WTC11 (cell line): ENCODE data around the gene KIF4B. TPM values are rescaled to one million over a fixed set of nuclear protein-coding genes. Genes with fewer than 3 reads are reported as not detected.
"Not testable (repeated sequence)": the region's sequence is repeated elsewhere in the genome, so short reads cannot be mapped to it uniquely, and the experiment has no call there.

ENCODE experiments used
- ATAC-seq: fragments of 200-7000 bp; cut with Tn5 transposase; 2 replicates; pipeline ENCODE4 v1.10.0; 2021; ENCODE audit warnings: mild to moderate bottlenecking, moderate library complexity
- CTCF ChIA-PET: fragments of 300-600 bp; sonication (Branson Sonifier 250); formaldehyde crosslinking; loops from one replicate; lab custom pipeline; 2021; ENCODE audit warnings: antibody characterized with exemption; lab: Charles Lee
- POLR2A ChIA-PET: fragments of 350-600 bp; sonication (Branson Sonifier 250); formaldehyde crosslinking; loops from one replicate; lab custom pipeline; 2021; ENCODE audit warnings: antibody characterized with exemption; lab: Charles Lee
- DNase-seq: peaks from one replicate; pipeline ENCODE4 v3.0.0; 2021; ENCODE audit warnings: low spot score
- H3K27ac Mint-ChIP-seq: 2 replicates; pipeline ENCODE4 v1.8.0; 2021; ENCODE audit warnings: mixed read lengths
- H3K27me3 Mint-ChIP-seq: 2 replicates; pipeline ENCODE4 v1.8.0; 2021; ENCODE audit warnings: low read depth, mild to moderate bottlenecking, moderate library complexity, mixed read lengths
- H3K36me3 Mint-ChIP-seq: 2 replicates; pipeline ENCODE4 v1.8.0; 2021; ENCODE audit warnings: mixed read lengths
- H3K4me1 Mint-ChIP-seq: 2 replicates; pipeline ENCODE4 v1.8.0; 2022; ENCODE audit warnings: mixed read lengths
- H3K4me3 Mint-ChIP-seq: 2 replicates; pipeline ENCODE4 v1.8.0; 2021; ENCODE audit warnings: mild to moderate bottlenecking, moderate library complexity, mixed read lengths
- H3K9me3 Mint-ChIP-seq: 2 replicates; pipeline ENCODE4 v1.8.0; 2021; ENCODE audit warnings: mixed read lengths
- CREB1 ChIP-seq: sonication (generic); formaldehyde crosslinking; IDR thresholded peaks from 2 replicates; pipeline ENCODE4 v1.8.0; 2023; ENCODE audit warnings: mild to moderate bottlenecking, missing genetic modification reagents
- IRF2 ChIP-seq: sonication (generic); formaldehyde crosslinking; IDR thresholded peaks from 2 replicates; pipeline ENCODE4 v1.8.0; 2022; ENCODE audit warnings: low read depth, missing genetic modification reagents, borderline replicate concordance
- PRRX2 ChIP-seq: fragments of 250-450 bp; sonication (Bioruptor Pico); IDR thresholded peaks from 2 replicates; pipeline ENCODE4 v1.8.0; 2021; ENCODE audit warnings: mild to moderate bottlenecking
- SMAD3 ChIP-seq: sonication (generic); formaldehyde crosslinking; IDR thresholded peaks from 2 replicates; pipeline ENCODE4 v1.8.0; 2022; ENCODE audit warnings: missing genetic modification reagents, mild to moderate bottlenecking, borderline replicate concordance
- TEAD4 ChIP-seq: sonication (generic); formaldehyde crosslinking; IDR thresholded peaks from 2 replicates; pipeline ENCODE4 v1.8.0; 2022; ENCODE audit warnings: mild to moderate bottlenecking, missing genetic modification reagents
- TP53 ChIP-seq: sonication (generic); formaldehyde crosslinking; IDR thresholded peaks from 2 replicates; pipeline ENCODE4 v1.8.1; 2023; ENCODE audit warnings: mild to moderate bottlenecking, missing genetic modification reagents
- ZNF423 ChIP-seq: fragments of 250-450 bp; sonication (Bioruptor Pico); IDR thresholded peaks from 2 replicates; pipeline ENCODE4 v2.1.2; 2022; ENCODE audit warnings: mild to moderate bottlenecking, moderate library complexity
- total RNA-seq: library from RNA; stranded (reverse); gene quantifications from 3 replicates; pipeline ENCODE4 v1.2.3, GENCODE V29; 2021
- TF ChIP-seq, protein P1 (sequence below): sonication (generic); formaldehyde crosslinking; conservative IDR thresholded peaks from 2 replicates; pipeline ENCODE4 v1.8.1; 2022; ENCODE audit warnings: mild to moderate bottlenecking, missing genetic modification reagents
- TF ChIP-seq, protein P2 (sequence below): sonication (generic); formaldehyde crosslinking; IDR thresholded peaks from 2 replicates; pipeline ENCODE4 v1.8.1; 2022; ENCODE audit warnings: missing genetic modification reagents, borderline replicate concordance
- TF ChIP-seq, protein P3 (sequence below): fragments of 250-450 bp; sonication (Bioruptor Pico); conservative IDR thresholded peaks from 2 replicates; pipeline ENCODE4 v1.9.0; 2021; ENCODE audit warnings: mild to moderate bottlenecking
- TF ChIP-seq, protein P4 (sequence below): sonication (generic); formaldehyde crosslinking; IDR thresholded peaks from 2 replicates; pipeline ENCODE4 v1.8.1; 2023; ENCODE audit warnings: mild to moderate bottlenecking, missing genetic modification reagents
- TF ChIP-seq, protein P5 (sequence below): sonication (generic); formaldehyde crosslinking; IDR thresholded peaks from 2 replicates; pipeline ENCODE4 v1.8.1; 2023; ENCODE audit warnings: mild to moderate bottlenecking, missing genetic modification reagents
- TF ChIP-seq, protein P6 (sequence below): sonication (generic); formaldehyde crosslinking; IDR thresholded peaks from 2 replicates; pipeline ENCODE4 v1.8.1; 2023; ENCODE audit warnings: mild to moderate bottlenecking, moderate library complexity, missing genetic modification reagents
- TF ChIP-seq, protein P7 (sequence below): sonication (generic); formaldehyde crosslinking; IDR thresholded peaks from 2 replicates; pipeline ENCODE4 v1.8.1; 2022; ENCODE audit warnings: mild to moderate bottlenecking, moderate library complexity, missing genetic modification reagents
- TF ChIP-seq, protein P8 (sequence below): fragments of 250-450 bp; sonication (Bioruptor Pico); IDR thresholded peaks from 2 replicates; pipeline ENCODE4 v1.9.0; 2021; ENCODE audit warnings: mild to moderate bottlenecking

The KIF4B gene
- total RNA-seq, 1 experiment from 2014 or later = 0.09 TPM

DNA sequence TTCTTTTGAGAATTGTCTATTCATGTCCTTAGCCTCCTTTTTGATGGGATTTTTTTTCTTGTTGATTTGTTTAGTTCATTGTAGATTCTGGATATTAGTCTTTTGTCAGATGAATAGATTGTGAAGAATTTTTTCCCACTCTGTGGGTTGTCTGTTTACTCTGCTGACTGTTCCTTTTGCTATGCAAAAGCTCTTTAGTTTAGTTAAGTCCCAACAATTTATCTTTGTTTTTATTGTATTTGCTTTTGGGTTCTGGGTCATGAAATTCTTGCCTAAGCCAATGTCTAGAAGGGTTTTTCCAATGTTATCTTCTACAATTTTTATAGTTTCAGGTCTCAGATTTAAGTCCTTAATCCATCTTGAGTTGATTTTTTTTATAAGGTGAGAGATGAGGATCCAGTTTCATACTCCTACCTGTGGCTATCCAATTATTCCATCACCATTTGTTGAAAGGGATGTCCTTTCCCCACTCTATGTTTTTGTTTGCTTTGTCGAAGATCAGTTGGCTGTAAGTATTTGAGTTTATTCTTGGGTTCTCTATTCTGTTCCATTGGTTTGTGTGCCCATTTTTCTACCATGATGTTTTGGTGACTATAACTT, 20.7 kb downstream of the KIF4B start:
- H3K4me3 Mint-ChIP-seq, CTCF ChIA-PET, H3K36me3 Mint-ChIP-seq: not testable (repeated sequence)

DNA sequence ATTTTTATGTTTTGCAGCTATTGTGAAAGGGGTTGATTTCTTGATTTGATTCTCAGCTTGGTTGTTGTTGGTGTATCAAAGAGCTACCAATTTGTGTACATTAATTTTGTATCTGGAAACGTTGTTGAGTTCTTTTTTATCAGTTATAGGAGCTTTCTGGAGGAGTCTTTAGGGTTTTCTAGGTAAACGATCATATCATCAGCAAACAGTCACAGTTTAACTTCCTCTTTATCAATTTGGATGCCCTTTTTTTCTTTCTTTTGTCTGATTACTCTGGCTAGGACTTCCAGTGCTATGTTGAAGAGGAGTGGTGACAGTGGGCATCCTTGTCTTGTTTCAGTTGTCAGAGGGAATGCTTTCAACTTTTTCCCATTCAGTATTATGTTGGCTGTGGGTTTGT, 21.5 kb downstream of the KIF4B start:
- CTCF ChIA-PET, H3K9me3 Mint-ChIP-seq, ATAC-seq, H3K4me3 Mint-ChIP-seq, DNase-seq, POLR2A ChIA-PET, H3K27ac Mint-ChIP-seq, H3K36me3 Mint-ChIP-seq: not testable (repeated sequence)
- Mint-ChIP-seq H3K4me1 (peaks cover 13% of the 10 kb centered on the region), H3K27me3 (peaks cover 36% of the 10 kb centered on the region)

More for the DNA sequence above, 20.7 kb downstream of the KIF4B start:
- DNase-seq, POLR2A ChIA-PET, H3K27ac Mint-ChIP-seq, ATAC-seq, H3K9me3 Mint-ChIP-seq: not testable (repeated sequence)
- peaks cover 13% of the 10 kb centered on the region for H3K4me1 Mint-ChIP-seq
- peaks cover 36% of the 10 kb centered on the region for H3K27me3 Mint-ChIP-seq

DNA sequence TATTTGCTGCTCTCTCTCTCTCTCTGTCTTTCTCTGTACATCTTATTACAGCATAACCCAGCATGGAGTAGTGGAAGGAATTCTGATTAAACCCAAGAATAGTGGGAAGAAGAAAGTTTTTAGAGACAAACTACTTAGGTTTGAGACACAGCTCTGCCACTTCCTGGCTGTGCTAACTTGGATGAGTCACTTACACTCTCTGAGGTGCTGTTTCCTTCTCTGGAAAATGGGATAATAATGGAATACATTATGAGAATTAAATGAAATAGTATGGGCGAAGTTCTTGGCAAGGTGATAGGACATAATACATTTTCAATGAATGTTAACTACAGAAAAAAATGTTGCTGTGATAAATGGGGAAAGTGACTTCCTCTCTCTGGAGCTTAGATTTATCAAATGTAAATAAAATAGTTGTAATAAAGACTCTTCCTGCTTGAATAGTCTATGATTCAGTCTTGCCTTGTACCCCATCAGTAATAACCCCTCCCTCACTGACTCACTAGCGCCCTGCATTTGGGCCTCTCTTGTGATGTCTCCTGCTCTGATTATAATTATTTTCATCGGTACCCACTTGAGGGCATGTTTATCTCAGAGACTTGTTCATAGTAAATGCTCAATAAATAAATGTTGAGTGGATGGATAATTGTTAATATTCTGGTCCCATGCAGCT, 27.6 kb downstream of the KIF4B start:
- CTCF ChIA-PET = no interaction called here
- Mint-ChIP-seq H3K27me3 (peaks cover 15% of the 10 kb centered on the region), H3K4me1 (peaks cover 26% of the 10 kb centered on the region), H3K36me3 (no peaks in the 10 kb centered on the region), H3K9me3 (0 out of 2 replicates have a peak, but pooled peaks cover 6% of the 10 kb centered on the region), H3K27ac (no peak overlapping the region), H3K4me3 (no peak overlapping the region)
- ATAC-seq = no peak
- TF ChIP-seq SMAD3 (CRISPR knock-in tag) = no peak
- DNase-seq = no peak
- POLR2A ChIA-PET = no interaction called here

DNA sequence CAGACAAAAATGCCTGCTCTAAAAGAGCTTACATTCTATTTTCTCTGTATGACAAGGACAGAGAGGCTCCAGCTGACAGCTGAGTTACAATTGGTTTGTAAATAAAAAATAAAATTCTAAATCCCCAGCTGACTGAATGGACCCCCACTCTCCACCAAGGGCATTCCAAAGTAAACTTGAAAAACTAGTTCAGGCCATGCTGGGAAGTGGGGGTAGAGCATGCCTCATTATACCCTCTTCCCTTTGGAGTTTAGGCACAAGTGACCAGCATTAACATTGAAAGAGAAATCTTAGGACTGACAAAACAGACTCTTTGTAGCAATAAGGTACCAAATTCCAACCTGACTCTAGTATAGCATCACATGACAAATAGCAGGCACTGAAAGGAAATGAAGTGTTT, 31.0 kb downstream of the KIF4B start:
- H3K36me3 Mint-ChIP-seq = no peaks in the 10 kb centered on the region
- no peaks in the 10 kb centered on the region for H3K9me3 Mint-ChIP-seq
- no peak for DNase-seq
- no peak overlapping the region for H3K4me3 Mint-ChIP-seq
- no peaks in the 10 kb centered on the region for H3K27me3 Mint-ChIP-seq
- CTCF ChIA-PET = no interaction called here
- peaks cover 55% of the 10 kb centered on the region for H3K4me1 Mint-ChIP-seq
- H3K27ac Mint-ChIP-seq = no peak overlapping the region
- POLR2A ChIA-PET = no interaction called here
- ATAC-seq = no peak
- TF ChIP-seq, protein P1, sequence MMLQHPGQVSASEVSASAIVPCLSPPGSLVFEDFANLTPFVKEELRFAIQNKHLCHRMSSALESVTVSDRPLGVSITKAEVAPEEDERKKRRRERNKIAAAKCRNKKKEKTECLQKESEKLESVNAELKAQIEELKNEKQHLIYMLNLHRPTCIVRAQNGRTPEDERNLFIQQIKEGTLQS (CRISPR knock-in tag) = no peak
- TF ChIP-seq TEAD4 (no peak), IRF2 (CRISPR knock-in tag) (no peak), PRRX2 (CRISPR knock-in tag) (no peak), TP53 (CRISPR knock-in tag) (no peak), CREB1 (CRISPR knock-in tag) (no peak), ZNF423 (CRISPR knock-in tag) (no peak)
- TF ChIP-seq, protein P2, sequence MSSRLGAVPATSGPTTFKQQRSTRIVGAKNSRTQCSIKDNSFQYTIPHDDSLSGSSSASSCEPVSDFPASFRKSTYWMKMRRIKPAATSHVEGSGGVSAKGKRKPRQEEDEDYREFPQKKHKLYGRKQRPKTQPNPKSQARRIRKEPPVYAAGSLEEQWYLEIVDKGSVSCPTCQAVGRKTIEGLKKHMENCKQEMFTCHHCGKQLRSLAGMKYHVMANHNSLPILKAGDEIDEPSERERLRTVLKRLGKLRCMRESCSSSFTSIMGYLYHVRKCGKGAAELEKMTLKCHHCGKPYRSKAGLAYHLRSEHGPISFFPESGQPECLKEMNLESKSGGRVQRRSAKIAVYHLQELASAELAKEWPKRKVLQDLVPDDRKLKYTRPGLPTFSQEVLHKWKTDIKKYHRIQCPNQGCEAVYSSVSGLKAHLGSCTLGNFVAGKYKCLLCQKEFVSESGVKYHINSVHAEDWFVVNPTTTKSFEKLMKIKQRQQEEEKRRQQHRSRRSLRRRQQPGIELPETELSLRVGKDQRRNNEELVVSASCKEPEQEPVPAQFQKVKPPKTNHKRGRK = no peak
- TF ChIP-seq, protein P3, sequence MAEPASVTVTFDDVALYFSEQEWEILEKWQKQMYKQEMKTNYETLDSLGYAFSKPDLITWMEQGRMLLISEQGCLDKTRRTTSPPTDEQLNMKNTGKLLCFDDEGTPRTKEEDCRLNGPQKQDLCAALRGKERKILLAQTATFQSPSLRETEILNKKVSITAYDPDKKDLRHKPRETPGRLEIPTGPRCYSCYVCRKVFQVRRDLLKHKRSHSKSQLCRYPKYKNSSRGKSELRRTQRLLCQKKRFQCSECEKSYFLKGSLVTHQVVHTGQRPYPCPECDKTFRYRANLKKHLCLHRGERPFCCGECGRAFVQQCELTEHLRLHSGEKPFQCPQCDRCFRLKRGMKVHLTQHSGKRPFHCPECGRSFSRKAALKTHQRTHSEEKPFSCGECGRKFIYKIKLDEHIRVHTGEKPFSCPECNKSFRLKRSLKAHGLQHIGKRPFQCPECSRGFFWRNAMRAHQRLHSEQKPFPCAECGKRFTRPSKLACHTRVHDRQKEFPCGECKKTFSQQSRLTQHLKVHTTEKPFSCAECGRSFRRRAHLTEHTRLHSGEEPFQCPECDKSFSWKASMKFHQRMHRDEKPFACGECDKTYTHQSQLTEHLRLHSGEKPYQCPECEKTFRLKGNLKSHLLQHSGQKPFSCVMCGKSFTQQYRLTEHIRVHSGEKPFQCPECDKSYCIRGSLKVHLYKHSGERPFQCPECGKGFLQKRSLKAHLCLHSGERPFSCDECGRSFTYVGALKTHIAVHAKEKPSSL (CRISPR knock-in tag) = no peak
- TF ChIP-seq, protein P4, sequence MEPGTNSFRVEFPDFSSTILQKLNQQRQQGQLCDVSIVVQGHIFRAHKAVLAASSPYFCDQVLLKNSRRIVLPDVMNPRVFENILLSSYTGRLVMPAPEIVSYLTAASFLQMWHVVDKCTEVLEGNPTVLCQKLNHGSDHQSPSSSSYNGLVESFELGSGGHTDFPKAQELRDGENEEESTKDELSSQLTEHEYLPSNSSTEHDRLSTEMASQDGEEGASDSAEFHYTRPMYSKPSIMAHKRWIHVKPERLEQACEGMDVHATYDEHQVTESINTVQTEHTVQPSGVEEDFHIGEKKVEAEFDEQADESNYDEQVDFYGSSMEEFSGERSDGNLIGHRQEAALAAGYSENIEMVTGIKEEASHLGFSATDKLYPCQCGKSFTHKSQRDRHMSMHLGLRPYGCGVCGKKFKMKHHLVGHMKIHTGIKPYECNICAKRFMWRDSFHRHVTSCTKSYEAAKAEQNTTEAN (CRISPR knock-in tag) = no peak
- TF ChIP-seq, protein P5, sequence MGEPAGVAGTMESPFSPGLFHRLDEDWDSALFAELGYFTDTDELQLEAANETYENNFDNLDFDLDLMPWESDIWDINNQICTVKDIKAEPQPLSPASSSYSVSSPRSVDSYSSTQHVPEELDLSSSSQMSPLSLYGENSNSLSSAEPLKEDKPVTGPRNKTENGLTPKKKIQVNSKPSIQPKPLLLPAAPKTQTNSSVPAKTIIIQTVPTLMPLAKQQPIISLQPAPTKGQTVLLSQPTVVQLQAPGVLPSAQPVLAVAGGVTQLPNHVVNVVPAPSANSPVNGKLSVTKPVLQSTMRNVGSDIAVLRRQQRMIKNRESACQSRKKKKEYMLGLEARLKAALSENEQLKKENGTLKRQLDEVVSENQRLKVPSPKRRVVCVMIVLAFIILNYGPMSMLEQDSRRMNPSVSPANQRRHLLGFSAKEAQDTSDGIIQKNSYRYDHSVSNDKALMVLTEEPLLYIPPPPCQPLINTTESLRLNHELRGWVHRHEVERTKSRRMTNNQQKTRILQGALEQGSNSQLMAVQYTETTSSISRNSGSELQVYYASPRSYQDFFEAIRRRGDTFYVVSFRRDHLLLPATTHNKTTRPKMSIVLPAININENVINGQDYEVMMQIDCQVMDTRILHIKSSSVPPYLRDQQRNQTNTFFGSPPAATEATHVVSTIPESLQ = no peak
- TF ChIP-seq, protein P6, sequence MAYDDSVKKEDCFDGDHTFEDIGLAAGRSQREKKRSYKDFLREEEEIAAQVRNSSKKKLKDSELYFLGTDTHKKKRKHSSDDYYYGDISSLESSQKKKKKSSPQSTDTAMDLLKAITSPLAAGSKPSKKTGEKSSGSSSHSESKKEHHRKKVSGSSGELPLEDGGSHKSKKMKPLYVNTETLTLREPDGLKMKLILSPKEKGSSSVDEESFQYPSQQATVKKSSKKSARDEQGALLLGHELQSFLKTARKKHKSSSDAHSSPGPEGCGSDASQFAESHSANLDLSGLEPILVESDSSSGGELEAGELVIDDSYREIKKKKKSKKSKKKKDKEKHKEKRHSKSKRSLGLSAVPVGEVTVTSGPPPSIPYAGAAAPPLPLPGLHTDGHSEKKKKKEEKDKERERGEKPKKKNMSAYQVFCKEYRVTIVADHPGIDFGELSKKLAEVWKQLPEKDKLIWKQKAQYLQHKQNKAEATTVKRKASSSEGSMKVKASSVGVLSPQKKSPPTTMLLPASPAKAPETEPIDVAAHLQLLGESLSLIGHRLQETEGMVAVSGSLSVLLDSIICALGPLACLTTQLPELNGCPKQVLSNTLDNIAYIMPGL (CRISPR knock-in tag) = no peak
- TF ChIP-seq, protein P7, sequence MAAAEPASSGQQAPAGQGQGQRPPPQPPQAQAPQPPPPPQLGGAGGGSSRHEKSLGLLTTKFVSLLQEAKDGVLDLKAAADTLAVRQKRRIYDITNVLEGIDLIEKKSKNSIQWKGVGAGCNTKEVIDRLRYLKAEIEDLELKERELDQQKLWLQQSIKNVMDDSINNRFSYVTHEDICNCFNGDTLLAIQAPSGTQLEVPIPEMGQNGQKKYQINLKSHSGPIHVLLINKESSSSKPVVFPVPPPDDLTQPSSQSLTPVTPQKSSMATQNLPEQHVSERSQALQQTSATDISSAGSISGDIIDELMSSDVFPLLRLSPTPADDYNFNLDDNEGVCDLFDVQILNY = no peak
- TF ChIP-seq, protein P8, sequence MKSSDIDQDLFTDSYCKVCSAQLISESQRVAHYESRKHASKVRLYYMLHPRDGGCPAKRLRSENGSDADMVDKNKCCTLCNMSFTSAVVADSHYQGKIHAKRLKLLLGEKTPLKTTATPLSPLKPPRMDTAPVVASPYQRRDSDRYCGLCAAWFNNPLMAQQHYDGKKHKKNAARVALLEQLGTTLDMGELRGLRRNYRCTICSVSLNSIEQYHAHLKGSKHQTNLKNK (CRISPR knock-in tag) = no peak
